Breast epithelium (tissue), 4 donors: ENCODE measurements around the gene CDH4. TPM values are rescaled to one million over a fixed set of nuclear protein-coding genes. Genes with fewer than 3 reads are reported as not detected.
A peak's percentile ranks its signal among the peaks of the same experiment; 100 is the strongest.

ENCODE experiments used
- DNase-seq, 2 donors: peaks; one replicate each; pipeline ENCODE4 v3.0.0-alpha.2; 2019; ENCODE audit warnings: low spot score in 2 of 2
- H3K27ac ChIP-seq, 2 donors: fragments of 200-600 bp; sonication (generic) in 1 of 2; one replicate each; pipeline ENCODE4 v1.5.1; 2016 to 2019; ENCODE audit warnings: mild to moderate bottlenecking in 1 of 2
- H3K27me3 ChIP-seq, 2 donors: fragments of 200-600 bp; sonication (generic) in 1 of 2; one replicate each; pipeline versions ENCODE4 v1.5.1 to v1.6.0; 2017 to 2019; ENCODE audit warnings: control low read depth in 1 of 2, mild to moderate bottlenecking in 1 of 2
- H3K36me3 ChIP-seq: fragments of 200-600 bp; one replicate; pipeline ENCODE4 v1.5.1; 2019
- H3K4me1 ChIP-seq, 2 donors: fragments of 200-600 bp; sonication (generic); one replicate each; pipeline ENCODE4 v1.5.1; 2016 to 2019; ENCODE audit warnings: control low read depth in 1 of 2
- H3K4me3 ChIP-seq, 3 donors: fragments of 200-600 bp; sonication (generic); 1 replicate in 2 of 3; 2 replicates in 1 of 3; pipeline ENCODE4 v1.5.1; 2016 to 2019; ENCODE audit warnings: mild to moderate bottlenecking in 3 of 3, moderate library complexity in 2 of 3
- H3K9me3 ChIP-seq, 2 donors: fragments of 200-600 bp; sonication (generic) in 1 of 2; one replicate each; pipeline ENCODE4 v1.5.1; 2016 to 2019; ENCODE audit warnings: control low read depth in 1 of 2
- POLR2A ChIP-seq: fragments of 450-650 bp; IDR thresholded peaks from one replicate; pipeline ENCODE4 v1.6.1; 2016; ENCODE audit warnings: antibody characterized with exemption, mild to moderate bottlenecking, moderate library complexity
- POLR2AphosphoS5 ChIP-seq, 3 donors: sonication (generic); formaldehyde crosslinking; IDR thresholded peaks; one replicate each; pipeline ENCODE4 v1.6.1; 2017; ENCODE audit warnings: antibody characterized with exemption in 3 of 3
- intact Hi-C: fragments of 100-400 bp; cut with DNase I; formaldehyde crosslinking; loops from one replicate; pipeline ENCODE4 v1.15.1; 2023; ENCODE audit warnings: low total_unique reads
- total RNA-seq, 3 donors: library from RNA; depleted of rRNA; stranded (reverse); fragments of >200 nt; gene quantifications; one replicate each; pipeline ENCODE4 v1.1.0, GENCODE V29; 2016
- TF ChIP-seq, protein P1 (sequence below), 3 donors: fragments of 450-650 bp; IDR thresholded peaks; one replicate each; pipeline ENCODE4 v1.5.1; 2016 to 2017; ENCODE audit warnings: antibody characterized with exemption in 3 of 3, mild to moderate bottlenecking in 3 of 3, moderate library complexity in 3 of 3

The CDH4 gene
- total RNA-seq, 3 donors from 2014 or later: under 0.01 TPM; not detected in 2

DNA sequence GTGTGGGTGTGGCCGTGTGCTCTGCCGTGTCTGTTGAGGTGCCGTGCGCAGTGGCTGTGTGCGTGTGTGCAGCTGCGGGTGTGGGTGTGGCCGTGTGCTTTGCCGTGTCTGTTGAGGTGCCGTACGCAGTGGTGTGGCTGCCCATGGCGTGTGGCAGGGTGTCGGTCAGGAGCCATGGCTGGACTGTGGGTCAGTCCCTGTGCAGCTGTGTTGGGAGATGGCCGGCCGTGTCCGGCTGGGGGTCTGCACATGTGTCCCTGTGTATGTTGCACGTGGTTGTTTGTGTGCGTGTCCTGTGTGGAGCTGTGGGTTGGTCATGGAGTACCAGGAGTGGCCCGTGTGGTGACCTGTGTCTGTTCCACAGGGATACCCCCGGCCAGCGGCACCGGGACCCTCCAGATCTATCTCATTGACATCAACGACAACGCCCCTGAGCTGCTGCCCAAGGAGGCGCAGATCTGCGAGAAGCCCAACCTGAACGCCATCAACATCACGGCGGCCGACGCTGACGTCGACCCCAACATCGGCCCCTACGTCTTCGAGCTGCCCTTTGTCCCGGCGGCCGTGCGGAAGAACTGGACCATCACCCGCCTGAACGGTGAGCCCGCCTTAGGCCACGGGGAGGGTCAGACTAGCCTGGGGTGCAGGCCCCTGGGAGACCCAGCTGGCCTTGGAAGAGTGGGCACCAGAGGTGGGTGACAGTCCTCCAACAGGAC lies 675.9 kb downstream of the CDH4 start:
- no peaks in the 10 kb centered on the region for H3K4me1 ChIP-seq
- H3K4me3 ChIP-seq: no peak overlapping the region
- TF ChIP-seq POLR2AphosphoS5 (IDR thresholded peaks at IDR 0.05) (no peak), POLR2A (no peak)
- TF ChIP-seq, protein P1, sequence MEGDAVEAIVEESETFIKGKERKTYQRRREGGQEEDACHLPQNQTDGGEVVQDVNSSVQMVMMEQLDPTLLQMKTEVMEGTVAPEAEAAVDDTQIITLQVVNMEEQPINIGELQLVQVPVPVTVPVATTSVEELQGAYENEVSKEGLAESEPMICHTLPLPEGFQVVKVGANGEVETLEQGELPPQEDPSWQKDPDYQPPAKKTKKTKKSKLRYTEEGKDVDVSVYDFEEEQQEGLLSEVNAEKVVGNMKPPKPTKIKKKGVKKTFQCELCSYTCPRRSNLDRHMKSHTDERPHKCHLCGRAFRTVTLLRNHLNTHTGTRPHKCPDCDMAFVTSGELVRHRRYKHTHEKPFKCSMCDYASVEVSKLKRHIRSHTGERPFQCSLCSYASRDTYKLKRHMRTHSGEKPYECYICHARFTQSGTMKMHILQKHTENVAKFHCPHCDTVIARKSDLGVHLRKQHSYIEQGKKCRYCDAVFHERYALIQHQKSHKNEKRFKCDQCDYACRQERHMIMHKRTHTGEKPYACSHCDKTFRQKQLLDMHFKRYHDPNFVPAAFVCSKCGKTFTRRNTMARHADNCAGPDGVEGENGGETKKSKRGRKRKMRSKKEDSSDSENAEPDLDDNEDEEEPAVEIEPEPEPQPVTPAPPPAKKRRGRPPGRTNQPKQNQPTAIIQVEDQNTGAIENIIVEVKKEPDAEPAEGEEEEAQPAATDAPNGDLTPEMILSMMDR (IDR thresholded peaks at IDR 0.05): no peak
- no peak overlapping the region for H3K27ac ChIP-seq
- peaks cover 0 to 21% of the 10 kb centered on the region in 2 donors for H3K27me3 ChIP-seq
- no peak for DNase-seq
- intact Hi-C loops: no loop called here
- no peaks in the 10 kb centered on the region for H3K36me3 ChIP-seq
- H3K9me3 ChIP-seq: peaks cover 0 to 10% of the 10 kb centered on the region in 2 donors

DNA sequence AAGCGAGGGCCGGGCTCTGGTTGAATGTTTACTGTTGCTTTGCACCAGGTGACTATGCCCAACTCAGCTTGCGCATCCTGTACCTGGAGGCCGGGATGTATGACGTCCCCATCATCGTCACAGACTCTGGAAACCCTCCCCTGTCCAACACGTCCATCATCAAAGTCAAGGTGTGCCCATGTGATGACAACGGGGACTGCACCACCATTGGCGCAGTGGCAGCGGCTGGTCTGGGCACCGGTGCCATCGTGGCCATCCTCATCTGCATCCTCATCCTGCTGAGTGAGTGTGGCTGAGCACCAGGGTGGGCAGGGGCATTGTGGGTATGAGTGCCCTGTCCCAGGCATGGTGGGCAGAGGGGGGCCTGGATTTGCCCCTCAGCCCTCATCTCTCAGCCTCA lies 677.5 kb downstream of the CDH4 start:
- no peaks in the 10 kb centered on the region for H3K36me3 ChIP-seq
- no peak overlapping the region for H3K27ac ChIP-seq
- intact Hi-C loops: no loop called here
- DNase-seq: no peak
- no peak overlapping the region for H3K4me3 ChIP-seq
- H3K9me3 ChIP-seq: peaks cover 0 to 10% of the 10 kb centered on the region in 2 donors
- peaks cover 0 to 5% of the 10 kb centered on the region in 2 donors for H3K27me3 ChIP-seq
- TF ChIP-seq, protein P1 (IDR thresholded peaks at IDR 0.05): no peak
- TF ChIP-seq POLR2A (no peak), POLR2AphosphoS5 (IDR thresholded peaks at IDR 0.05) (no peak)
- H3K4me1 ChIP-seq: no peaks in the 10 kb centered on the region

DNA sequence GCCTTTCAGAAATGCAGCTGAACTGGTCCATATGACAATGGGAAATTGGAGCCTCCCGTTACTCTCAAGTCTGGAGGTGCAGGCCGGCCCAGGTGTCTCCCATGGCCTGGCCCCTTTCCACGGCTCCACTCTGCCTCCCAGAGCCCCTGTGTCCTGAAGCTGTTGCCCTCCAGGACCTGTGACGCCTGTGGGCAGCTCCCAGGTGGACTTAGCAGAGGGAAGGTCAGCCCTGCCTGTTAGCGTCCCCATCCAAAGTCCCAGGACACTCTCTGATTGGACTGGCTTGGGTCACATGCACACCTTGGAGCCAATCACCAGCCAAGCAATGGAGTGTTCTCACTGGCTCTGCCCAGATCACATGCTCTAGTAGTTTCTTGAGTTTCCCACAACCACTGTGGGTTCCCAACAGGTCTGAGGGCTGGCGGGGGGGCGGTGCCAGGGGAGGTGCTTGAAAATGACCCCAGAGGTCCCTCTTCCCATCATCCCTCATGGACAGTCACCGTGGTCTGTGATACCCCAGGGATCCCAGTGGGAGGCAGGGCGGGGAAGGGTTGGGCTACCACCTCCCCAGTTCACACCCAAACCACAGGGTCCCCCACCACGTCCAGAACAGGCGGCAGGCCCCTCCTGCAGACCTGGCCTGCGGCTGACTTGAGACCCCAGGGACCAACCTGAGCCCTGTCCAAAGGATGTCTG lies 678.1 kb downstream of the CDH4 start:
- Histone ChIP-seq H3K4me3 (no peak overlapping the region), H3K9me3 (peaks cover 0 to 10% of the 10 kb centered on the region in 2 donors), H3K27ac (no peak overlapping the region), H3K27me3 (no peaks in the 10 kb centered on the region), H3K36me3 (no peaks in the 10 kb centered on the region), H3K4me1 (no peaks in the 10 kb centered on the region)
- intact Hi-C loops: no loop called here
- no peak for TF ChIP-seq POLR2A
- TF ChIP-seq POLR2AphosphoS5 (IDR thresholded peaks at IDR 0.05): no peak
- TF ChIP-seq, protein P1 (IDR thresholded peaks at IDR 0.05): no peak
- DNase-seq: no peak

DNA sequence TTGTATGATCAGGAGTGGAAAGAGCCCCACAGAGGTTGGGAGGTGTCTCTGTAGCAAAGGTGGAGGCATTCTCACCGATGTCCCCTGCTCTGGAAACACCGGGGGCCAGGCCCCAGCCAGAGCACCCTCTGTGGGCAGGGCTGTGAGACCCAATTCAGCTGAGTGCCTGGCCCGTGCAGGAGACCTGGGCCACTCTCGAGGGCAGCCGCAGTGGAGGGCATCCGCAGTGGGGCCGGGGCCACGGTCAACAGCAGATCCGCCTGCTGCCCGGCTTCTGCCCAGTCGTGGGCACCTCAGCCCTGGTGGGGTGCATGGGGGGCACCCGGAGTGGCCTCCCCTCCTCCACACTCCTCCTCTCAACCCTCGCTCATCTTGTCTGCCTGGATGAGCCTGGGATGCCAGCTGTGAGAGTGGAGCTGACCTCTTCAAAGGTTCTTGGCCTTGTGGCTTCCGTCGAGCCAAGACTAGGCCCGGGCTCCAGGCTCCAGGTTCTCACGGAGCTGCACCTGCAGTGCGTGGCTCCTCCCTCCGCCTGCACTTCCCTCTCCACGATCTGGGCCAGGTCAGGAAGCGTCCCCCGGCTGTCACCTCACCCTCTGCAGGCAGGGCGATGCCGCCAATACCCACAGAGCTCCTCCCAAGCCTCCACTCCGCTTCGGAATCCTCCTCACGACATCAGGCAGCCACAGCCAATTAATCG lies 678.9 kb downstream of the CDH4 start:
- DNase-seq: peak in 1 of 2 donors; percentile 49
- no peak for TF ChIP-seq POLR2AphosphoS5 (IDR thresholded peaks at IDR 0.05)
- intact Hi-C loops: no loop called here

DNA sequence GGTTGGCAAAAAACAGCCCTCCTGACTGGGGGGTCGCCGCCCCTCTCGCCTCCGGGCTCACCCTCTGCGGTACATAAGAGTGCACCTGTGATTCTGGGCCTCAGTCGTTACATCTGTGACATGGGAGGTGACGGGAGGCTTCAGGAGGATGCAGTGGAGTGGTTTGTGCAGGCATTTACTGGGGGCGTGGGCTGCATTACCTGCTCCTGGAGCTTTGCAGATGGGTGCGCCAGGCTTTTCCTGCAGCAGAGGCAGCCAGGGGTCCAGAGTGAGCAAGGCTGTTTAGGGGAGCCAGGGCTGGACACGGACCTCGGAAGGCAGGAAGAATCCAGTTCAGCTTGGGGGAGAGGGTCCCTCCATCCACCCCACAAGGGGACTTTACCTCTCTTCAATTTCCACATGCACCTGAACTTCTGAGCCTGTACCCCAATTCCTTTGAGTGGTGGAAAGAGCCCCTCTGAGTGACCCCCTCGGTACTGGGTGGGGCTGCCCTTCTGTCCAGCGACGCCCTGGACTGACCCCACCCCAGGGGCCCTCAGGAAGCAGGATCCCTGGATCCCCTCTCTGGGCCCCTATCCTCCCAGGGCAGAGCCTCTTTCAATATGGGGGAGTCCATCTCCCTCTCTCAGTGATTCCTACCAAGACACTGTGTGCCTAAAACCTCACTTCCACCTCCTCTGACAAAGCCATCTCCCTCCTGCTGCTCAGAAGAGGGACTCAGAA lies 679.6 kb downstream of the CDH4 start:
- Histone ChIP-seq H3K4me3 (no peak overlapping the region), H3K27ac (no peak overlapping the region), H3K9me3 (peaks cover 0 to 10% of the 10 kb centered on the region in 2 donors), H3K36me3 (no peaks in the 10 kb centered on the region), H3K4me1 (no peaks in the 10 kb centered on the region), H3K27me3 (no peaks in the 10 kb centered on the region)
- peak in 1 of 2 donors; percentile 40 for DNase-seq
- TF ChIP-seq POLR2AphosphoS5 (IDR thresholded peaks at IDR 0.05): no peak
- TF ChIP-seq, protein P1 (IDR thresholded peaks at IDR 0.05): no peak
- no peak for TF ChIP-seq POLR2A
- intact Hi-C loops: no loop called here

More for the DNA sequence above, 678.9 kb downstream of the CDH4 start:
- no peak overlapping the region for H3K4me3 ChIP-seq
- no peaks in the 10 kb centered on the region for H3K36me3 ChIP-seq
- H3K4me1 ChIP-seq: no peaks in the 10 kb centered on the region
- peaks cover 0 to 10% of the 10 kb centered on the region in 2 donors for H3K9me3 ChIP-seq
- H3K27me3 ChIP-seq: no peaks in the 10 kb centered on the region
- no peak overlapping the region for H3K27ac ChIP-seq
